ENCODE data around the gene CHST12. TPM values are rescaled to one million over a fixed set of nuclear protein-coding genes. Genes with fewer than 3 reads are reported as not detected.

The CHST12 gene
- total RNA-seq, 1 experiment from 2014 or later = 18.3 TPM

DNA sequence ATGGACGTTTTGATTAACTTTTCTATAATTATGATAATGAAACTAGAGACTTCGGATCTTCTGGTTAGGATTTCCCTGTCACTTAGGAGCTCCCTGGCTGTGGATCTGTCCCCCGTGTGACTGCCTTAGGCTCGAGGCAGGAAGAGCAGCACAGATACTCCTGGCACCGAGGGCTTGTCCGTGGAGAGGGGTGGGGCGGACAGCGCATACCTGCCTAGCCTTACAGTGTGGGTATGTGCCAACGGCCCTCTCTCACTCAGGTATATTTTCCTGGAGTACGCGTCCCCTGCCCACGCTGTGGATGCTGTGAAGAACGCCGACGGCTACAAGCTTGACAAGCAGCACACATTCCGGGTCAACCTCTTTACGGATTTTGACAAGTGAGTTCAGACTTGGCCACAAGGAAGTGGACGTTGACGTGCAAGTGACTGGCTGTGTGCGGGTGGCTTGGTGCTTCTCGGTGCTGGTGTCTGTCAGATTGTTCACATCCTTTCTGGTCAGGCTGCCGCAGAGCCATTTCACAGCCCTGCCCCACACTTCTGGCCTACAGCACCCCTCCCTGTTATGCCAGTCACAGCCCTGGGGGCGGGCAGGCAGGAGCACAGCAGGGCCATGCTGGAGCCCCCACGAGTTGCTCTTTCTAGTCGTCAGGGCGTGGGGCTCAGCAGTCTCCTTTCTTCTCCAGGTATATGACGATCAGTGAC lies 40.9 kb upstream of the CHST12 start:
- peak overlapping the region; percentile 19; the same call in 1 of the 2 replicates for H3K27ac Mint-ChIP-seq
- peaks cover 84% of the 10 kb centered on the region for H3K36me3 Mint-ChIP-seq
- H3K4me3 Mint-ChIP-seq = no peak overlapping the region
- no peaks in the 10 kb centered on the region for H3K9me3 Mint-ChIP-seq
- ATAC-seq = no peak
- H3K27me3 Mint-ChIP-seq (ENCODE audit: low read depth) = no peaks in the 10 kb centered on the region
- TF ChIP-seq GRHL2 (CRISPR knock-in tag; IDR thresholded peaks at IDR 0.05; ENCODE audit: insufficient replicate concordance, severe bottlenecking) (no peak), TEAD1 (CRISPR knock-in tag; IDR thresholded peaks at IDR 0.05) (no peak), TEAD4 (CRISPR knock-in tag; IDR thresholded peaks at IDR 0.05) (no peak), ZNF416 (CRISPR knock-in tag; IDR thresholded peaks at IDR 0.05) (no peak), ESRRA (CRISPR knock-in tag; IDR thresholded peaks at IDR 0.05; ENCODE audit: borderline replicate concordance) (no peak), SP1 (CRISPR knock-in tag; conservative IDR thresholded peaks at IDR 0.05) (no peak), AFF4 (CRISPR knock-in tag; IDR thresholded peaks at IDR 0.05; ENCODE audit: borderline replicate concordance) (no peak), HMGXB4 (CRISPR knock-in tag; IDR thresholded peaks at IDR 0.05) (no peak), HMGA2 (CRISPR knock-in tag; IDR thresholded peaks at IDR 0.05) (no peak), SOX15 (CRISPR knock-in tag; IDR thresholded peaks at IDR 0.05) (no peak), OVOL2 (CRISPR knock-in tag; IDR thresholded peaks at IDR 0.05; ENCODE audit: borderline replicate concordance) (no peak), MAX (CRISPR knock-in tag; IDR thresholded peaks at IDR 0.05) (no peak), RORB (CRISPR knock-in tag; IDR thresholded peaks at IDR 0.05) (no peak), NFE2L1 (CRISPR knock-in tag; IDR thresholded peaks at IDR 0.05) (no peak)
- TF ChIP-seq, protein P1, sequence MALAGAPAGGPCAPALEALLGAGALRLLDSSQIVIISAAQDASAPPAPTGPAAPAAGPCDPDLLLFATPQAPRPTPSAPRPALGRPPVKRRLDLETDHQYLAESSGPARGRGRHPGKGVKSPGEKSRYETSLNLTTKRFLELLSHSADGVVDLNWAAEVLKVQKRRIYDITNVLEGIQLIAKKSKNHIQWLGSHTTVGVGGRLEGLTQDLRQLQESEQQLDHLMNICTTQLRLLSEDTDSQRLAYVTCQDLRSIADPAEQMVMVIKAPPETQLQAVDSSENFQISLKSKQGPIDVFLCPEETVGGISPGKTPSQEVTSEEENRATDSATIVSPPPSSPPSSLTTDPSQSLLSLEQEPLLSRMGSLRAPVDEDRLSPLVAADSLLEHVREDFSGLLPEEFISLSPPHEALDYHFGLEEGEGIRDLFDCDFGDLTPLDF (CRISPR knock-in tag; IDR thresholded peaks at IDR 0.05) = no peak
- TF ChIP-seq, protein P2, sequence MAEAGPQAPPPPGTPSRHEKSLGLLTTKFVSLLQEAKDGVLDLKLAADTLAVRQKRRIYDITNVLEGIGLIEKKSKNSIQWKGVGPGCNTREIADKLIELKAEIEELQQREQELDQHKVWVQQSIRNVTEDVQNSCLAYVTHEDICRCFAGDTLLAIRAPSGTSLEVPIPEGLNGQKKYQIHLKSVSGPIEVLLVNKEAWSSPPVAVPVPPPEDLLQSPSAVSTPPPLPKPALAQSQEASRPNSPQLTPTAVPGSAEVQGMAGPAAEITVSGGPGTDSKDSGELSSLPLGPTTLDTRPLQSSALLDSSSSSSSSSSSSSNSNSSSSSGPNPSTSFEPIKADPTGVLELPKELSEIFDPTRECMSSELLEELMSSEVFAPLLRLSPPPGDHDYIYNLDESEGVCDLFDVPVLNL (CRISPR knock-in tag; IDR thresholded peaks at IDR 0.05; ENCODE audit: borderline replicate concordance, low read depth) = no peak
- TF ChIP-seq, protein P3, sequence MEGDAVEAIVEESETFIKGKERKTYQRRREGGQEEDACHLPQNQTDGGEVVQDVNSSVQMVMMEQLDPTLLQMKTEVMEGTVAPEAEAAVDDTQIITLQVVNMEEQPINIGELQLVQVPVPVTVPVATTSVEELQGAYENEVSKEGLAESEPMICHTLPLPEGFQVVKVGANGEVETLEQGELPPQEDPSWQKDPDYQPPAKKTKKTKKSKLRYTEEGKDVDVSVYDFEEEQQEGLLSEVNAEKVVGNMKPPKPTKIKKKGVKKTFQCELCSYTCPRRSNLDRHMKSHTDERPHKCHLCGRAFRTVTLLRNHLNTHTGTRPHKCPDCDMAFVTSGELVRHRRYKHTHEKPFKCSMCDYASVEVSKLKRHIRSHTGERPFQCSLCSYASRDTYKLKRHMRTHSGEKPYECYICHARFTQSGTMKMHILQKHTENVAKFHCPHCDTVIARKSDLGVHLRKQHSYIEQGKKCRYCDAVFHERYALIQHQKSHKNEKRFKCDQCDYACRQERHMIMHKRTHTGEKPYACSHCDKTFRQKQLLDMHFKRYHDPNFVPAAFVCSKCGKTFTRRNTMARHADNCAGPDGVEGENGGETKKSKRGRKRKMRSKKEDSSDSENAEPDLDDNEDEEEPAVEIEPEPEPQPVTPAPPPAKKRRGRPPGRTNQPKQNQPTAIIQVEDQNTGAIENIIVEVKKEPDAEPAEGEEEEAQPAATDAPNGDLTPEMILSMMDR (IDR thresholded peaks at IDR 0.05) = no peak
- TF ChIP-seq, protein P4, sequence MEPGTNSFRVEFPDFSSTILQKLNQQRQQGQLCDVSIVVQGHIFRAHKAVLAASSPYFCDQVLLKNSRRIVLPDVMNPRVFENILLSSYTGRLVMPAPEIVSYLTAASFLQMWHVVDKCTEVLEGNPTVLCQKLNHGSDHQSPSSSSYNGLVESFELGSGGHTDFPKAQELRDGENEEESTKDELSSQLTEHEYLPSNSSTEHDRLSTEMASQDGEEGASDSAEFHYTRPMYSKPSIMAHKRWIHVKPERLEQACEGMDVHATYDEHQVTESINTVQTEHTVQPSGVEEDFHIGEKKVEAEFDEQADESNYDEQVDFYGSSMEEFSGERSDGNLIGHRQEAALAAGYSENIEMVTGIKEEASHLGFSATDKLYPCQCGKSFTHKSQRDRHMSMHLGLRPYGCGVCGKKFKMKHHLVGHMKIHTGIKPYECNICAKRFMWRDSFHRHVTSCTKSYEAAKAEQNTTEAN (CRISPR knock-in tag; IDR thresholded peaks at IDR 0.05) = no peak
- DNase-seq (ENCODE audit: low spot score) = no peak
- ChIA-PET POLR2A (interaction anchor here (0.7 kb wide), 1 partner anchor 123 kb away, joined by 3 read pairs; no protein-coding TSS in a partner anchor), CTCF (no interaction called here)
- H3K4me1 Mint-ChIP-seq = peaks cover 10% of the 10 kb centered on the region

All from WTC11 (cell line).